ENCODE measurements around the gene GLYATL3.

GLYATL3 gene

DNA sequence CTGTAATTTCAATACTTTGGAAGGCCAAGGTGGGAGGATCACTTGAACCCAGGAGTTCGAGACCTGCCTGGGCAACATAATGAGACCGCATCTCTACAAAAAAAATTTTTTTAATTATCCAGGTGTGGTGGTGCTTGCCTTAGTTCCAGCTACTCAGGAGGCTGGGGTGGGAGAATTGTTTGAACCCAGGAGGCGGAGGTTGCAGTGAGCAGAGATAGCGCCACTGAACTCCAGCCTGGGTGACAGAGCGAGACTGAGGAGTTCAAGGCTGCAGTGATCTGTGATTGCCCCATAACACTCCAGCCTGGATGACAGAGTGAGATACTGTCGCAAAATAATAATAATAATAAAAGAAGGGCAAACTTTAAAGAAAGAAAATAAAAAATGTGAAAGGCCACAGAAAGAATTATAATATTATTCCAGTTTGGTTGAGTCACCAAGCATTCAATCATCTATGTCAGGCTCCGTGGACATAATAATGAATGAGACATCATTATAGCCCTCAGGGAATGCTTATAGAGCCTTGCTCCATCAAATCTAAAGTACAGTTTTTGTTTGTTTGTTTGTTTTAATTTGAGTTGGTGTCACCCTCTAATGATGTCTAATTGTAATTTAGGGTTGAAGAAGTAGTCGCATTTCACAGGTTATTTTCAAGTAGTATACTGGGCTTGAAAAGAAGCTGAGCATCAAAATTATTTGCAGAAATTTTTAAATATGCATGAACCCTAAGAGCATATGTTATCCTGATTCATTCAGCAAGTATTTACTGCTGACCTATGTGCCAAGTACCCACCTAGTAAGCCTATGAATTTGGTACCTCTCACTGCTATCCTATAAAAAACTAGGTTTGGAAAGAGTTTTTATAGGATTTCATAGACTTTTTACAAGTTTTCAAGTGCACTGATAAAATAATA, 15.1 kb downstream of the GLYATL3 start:
- no peak for DNase-seq

DNA sequence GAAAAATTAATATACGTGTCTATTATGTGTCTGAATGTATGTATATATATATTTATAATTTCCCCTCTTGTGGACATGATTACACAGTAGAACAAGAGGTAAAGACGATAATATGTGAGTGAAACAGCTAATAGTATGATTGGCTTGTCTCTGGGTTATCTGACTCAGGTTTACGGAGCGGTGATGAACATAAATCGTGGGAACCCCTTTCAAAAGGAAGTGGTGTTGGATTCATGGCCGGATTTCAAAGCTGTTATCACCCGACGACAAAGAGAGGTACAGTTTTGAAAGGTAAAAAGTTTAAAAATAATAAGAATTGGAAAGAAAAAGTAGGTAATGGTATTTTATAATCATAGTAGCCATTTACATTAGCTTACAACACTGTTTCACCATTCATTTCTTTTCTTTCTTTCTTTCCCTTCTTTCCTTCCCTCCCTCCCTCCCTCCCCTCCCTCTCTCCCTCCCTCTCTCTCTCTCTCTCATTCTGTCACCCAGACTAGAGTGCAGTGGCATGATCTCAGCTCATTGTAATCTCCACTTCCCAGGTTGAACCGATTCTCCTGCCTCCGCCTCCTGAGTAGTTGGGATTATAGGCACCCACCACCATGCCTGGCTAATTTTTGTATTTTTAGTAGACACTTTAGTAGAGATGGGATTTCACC, 15.9 kb downstream of the GLYATL3 start:
- DNase-seq: no peak

DNA sequence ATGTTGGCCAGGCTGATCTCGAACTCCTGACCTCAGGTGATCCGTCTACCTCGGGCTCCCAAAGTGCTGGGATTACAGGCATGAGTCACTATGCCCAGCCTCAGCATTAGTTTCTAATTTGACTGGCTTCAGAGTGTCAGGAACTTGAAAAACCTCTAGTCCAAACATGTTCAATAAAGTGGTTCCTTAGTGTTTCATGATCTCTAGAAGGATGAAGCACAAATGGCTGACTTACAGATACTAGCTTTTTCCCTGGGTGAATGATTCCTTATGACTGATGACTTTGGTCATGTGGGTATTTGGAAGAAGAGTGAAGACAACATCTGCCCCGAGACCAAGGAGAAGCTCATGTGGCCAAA, 16.4 kb downstream of the GLYATL3 start:
- DNase-seq: no peak

DNA sequence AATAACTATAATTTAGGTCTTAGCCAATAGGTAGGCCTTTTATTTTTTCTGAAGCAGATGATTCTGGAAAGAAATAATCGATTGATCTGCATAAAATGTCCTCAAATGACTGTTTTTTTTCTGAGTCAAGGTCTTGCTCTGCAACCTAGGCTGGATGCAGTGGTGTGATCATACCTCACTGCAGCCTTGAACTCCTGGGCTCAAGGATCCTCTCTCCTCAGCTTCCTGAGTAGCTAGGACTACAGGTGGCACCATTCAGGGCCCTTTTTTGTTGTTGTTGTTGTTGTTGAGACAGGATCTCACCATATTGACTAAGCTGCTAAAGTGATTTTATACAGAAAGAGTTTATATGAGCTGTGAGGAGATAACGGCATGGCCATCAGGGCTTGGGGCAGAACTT, 18.2 kb downstream of the GLYATL3 start:
- DNase-seq: no peak

DNA sequence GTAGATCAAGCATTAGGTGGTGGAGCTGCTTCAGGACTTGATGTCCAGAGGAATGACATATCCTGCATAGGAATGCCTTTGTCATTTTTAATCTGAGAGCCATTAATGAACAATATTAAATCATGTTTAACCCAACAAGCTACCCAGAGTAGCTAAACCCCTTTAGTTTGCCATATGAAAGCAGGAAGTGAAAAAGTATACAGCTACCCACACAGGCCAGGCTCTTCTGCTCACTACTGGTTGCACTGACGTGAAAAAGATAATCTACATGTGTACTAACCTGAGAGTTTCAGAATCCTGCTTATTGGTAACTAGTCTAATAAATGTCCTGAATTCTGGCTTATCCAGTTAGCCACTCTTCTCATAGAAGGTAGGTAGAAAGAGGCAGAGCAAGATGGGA, 19.9 kb downstream of the GLYATL3 start:
- no peak for DNase-seq

DNA sequence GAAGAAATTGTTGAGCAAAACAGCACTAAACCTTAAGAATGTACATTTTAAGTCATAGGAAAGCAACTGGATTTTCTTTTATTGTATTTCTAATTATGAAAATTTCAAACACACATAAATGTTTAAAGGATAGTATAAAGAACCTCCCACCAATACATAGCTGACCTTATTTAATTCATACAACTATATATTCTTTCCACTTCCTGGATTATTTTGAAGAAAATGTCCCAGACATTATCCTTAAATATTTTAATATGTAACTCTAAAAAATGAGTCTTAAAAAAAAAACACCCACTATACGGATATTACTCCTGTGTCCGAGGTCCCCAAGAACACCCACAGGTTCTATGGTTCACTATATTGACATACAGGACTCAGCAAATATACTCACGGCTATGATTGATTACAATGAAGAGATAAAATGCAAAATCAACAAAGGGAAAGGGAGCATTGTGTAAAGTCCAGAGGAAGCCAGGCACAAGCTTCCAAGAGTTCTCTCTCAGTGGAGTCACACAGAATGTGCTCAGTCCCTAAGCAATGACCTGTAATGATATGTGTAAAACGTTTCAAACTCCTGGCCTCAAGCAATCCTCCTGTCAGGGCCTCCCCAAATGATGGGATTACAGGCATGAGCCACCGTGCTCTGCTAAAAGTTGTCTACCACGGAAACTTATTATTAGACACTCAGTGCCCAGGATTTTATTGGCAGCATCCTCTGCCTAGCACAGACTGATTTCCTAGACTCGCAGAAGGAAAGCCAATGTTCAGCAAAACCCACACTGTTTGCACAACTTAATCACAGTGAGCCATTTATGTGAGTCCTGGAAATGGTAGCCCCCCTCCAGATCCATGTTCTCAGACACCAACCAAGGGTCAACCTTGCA, 23.2 kb downstream of the GLYATL3 start:
- no peak for DNase-seq

DNA sequence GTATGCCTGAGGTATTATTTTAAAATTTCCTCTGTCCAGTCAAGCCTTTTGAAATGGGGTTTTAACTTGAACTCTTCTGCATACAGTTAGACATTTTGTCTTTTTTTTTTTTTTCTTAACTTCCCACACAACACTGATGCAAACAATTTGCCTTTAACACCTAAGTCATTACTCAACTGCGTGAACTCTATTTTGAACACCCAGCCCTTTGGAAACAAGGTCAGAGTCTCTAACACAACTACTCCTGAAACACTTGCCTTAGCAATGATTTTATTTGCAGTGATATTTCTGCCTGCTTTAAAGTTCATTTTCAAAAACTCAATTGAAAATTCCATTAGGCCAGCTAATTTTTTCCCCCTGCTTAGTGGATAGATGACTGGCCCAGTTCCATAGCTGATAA, 24.2 kb downstream of the GLYATL3 start:
- DNase-seq: no peak

DNA sequence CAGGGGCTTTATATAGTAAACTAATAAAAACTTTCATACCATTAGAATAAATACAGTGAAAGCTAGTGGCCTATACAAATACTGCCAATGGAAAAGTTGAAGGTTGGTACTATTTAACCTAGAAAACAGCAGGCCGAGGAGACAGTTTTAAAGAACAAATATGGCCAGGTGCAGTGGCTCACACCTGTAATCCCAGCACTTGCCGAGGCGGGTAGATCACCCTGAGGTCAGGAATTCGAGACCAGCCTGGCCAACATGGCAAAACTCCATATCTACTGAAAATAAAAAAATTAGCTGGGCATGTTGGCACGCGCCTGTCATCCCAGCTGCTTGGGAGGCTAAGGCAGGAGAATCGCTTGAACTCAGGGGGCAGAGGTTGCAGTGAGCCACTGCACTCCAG, 24.8 kb downstream of the GLYATL3 start:
- DNase-seq: no peak

DNA sequence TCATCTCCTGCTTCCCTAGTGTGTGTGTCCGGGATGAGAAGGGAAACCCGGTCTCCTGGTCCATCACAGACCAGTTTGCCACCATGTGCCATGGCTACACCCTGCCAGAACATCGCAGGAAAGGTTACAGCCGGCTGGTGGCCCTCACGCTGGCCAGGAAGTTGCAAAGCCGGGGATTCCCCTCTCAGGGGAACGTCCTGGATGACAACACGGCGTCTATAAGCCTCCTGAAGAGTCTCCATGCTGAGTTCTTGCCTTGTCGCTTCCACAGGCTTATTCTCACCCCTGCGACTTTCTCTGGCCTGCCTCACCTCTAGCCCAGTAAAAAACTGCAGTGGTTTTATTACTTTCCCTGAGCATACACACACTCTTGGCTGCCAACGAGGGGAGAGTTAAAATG, 26.9 kb downstream of the GLYATL3 start:
- DNase-seq: no peak

DNA sequence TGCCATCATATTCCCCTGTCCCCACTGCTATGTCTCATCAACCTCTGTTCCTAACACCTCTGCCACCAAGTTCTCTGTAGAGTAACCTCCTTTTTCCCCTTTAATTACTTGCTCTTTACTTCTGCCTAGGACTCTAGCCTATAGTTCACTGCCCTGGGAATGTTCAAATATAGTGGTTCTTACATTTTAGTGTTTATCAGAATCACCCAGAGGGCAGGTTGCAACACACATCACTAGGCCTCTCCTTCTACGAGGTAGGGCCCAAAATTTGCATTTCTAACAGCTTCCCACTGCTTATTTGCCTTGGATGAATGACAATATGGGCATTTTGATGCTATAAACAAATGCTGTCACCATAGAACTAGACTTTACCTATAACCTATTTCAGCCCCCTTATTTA, 27.6 kb downstream of the GLYATL3 start:
- no peak for DNase-seq

DNA sequence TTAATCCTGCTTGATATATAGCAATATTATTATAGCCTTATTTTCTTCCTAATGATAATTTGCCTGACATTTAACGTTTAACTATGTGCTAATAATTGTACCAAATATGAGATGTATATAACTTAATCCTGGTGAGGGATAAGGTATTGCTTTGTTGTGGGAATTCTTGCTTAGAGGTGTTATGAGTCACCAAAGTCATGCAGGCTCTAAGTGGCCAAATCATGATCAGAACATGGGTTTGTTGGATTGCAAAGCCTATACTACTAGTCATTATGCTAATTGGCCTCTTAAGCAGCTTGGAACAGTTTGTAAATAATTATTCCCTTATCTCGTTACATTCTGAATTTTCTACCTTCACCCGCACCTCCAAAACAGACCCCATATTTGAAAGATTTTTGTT, 28.8 kb downstream of the GLYATL3 start:
- no peak for DNase-seq

DNA sequence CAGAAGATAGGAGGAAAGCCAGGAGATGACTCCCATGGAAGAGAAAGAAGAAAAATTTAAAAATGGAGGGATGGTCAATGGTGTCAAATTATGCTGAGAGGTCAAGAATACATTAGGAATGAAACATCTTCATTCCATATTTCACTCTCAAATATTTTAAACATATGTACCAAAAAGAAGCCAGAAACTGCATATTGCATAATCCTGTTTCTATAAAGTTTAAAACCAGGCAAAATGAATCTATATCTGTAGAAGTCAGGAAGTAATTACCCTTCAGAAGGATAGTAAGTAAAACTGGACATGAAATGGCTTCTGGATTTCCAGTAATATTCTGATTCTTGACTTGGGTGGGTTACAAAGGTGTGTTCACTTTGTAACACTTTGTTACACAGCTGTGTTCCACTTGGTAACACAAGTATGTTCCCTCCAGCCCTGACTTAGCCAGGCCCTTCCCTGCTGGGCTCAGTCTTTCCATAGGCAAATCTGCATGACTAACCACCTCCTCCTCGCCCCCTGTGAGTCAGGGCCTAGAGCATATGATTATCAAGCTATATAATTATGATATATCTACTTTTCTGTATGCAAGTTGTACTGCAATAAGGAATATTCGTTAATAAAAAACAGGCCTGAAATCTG, 30.5 kb downstream of the GLYATL3 start:
- no peak for DNase-seq

DNA sequence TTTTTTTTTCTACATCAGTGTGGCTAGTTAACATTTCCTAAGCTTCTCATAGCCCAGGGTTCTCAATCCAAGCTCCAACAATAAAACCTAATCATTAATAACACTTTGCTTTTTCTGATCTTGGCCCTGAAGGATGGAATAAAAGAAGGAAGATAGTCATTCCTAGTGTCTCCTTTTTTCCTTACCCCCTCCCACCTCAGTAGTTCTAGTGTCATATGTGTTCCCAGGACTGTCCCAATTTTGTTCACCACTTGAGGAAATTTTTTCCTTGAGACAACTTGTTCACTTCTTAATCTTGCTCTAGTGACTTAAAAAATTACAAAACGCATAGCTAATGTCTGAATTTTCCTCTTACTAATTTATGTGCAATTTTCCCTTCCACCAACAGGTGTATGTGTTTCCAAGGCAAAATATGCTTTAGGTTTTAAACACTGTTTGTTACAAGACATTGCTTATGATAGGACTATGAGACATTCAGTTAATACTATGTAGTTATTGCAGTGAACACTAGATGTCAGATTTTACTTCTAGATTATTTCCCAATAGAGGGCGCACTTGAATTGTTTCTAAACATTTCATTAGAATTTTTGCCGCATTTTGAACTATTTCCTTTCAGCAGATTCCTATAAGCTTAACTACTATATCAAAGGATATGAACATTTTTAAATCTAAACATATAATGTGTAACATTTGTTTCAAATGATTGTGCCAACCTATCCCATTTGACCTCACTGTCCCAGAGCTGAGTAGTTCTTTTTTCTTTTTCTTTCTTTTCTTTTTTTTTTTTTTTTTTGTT, 32.2 kb downstream of the GLYATL3 start:
- peak; percentile 82 to 89 for DNase-seq

DNA sequence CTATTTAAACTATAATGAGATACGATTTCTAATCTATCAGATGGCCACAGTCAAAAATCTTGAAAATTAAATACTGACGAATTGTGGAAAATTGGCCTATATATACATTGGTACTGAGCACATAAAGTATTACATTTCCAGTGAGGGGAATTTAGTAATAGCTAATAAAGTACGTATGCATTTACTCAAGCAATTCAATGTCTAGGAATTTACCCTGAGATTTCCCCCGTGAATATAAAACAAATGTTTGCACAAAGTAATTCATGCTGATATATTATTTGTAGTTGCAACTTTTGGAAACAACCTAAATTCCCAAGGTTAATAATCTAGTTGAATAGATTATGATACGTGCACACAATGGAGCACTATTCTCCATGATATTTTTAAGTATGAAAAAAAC, 36.1 kb downstream of the GLYATL3 start:
- DNase-seq: no peak

DNA sequence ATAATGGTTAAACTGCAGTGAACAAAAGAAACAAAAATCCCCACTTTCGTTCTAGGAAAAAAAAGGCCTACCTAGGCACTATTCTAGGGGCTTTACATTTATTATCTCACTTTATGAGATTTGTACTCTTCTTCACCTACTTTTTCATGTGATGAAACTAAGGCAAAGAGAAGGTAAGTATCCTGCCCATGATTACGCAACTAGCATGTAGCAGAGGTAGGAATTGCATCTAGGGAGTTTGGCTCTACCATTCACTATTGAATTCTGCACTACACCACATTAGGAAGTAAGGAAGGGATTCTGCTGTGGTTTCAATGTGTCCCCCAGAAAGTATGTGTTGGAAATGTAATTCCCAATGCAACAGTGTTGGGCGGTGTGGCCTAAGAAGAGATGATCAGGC, 39.4 kb downstream of the GLYATL3 start:
- no peak for DNase-seq

DNA sequence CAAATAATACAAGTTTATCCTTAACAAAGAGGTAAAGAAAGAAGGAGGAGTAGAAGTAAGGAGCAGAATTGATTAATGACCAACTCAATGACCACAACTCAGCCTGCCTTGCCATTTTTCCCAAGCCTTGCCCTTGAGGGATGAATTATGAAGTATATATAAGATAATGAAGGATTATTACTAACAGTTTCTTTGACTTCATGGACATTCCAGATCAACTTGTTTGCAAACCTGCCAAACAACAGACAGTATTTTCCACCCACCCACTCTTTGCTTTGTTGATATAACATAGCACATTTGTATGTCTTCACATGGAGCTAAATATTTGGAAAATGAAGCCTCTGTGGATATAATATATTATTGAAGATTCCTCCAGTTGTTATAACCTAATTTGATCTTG, 40.9 kb downstream of the GLYATL3 start:
- DNase-seq: no peak

DNA sequence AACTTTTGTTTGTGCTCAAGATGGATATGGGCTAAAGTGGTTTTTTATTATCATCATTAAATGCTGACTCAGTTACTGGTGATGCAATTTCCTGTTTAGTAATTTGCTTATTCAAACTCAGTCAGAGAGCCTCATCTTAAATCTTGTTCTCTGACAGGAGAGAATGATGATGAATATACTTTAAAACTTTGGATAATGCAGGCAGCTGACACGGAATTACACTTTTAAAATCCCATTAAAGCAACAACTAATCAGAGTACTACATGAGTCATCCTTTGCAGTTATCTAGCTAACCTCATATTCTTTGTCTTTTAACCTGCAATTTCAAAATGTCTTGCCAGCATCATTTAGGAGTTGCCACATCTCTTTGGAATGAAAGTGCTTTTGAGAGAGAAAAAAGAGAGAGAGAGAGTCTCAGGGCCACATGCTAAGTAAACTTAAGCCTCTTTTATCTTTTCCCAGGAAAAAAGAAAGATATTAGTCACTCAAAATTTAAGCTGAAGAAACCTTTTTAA, 41.5 kb downstream of the GLYATL3 start:
- no peak for DNase-seq

DNA sequence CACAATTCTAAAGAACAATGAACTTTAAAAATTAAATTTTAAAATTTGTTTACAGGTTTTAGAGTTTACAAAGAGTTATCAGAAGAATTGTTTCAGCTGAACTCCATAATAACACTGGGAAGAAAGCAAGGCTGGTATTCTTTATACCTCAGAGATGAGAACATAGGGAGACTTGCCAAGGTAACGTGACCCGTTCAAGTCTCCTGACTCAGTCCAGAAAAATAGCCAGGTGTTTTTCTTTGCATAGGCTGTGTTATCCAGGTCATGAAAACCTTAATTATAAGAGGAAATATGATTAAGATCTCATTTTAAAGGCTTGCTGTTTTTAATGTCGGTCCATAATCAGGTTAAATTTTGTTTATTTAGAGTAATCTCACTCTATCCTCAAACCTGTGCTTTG, 42.2 kb downstream of the GLYATL3 start:
- no peak for DNase-seq

DNA sequence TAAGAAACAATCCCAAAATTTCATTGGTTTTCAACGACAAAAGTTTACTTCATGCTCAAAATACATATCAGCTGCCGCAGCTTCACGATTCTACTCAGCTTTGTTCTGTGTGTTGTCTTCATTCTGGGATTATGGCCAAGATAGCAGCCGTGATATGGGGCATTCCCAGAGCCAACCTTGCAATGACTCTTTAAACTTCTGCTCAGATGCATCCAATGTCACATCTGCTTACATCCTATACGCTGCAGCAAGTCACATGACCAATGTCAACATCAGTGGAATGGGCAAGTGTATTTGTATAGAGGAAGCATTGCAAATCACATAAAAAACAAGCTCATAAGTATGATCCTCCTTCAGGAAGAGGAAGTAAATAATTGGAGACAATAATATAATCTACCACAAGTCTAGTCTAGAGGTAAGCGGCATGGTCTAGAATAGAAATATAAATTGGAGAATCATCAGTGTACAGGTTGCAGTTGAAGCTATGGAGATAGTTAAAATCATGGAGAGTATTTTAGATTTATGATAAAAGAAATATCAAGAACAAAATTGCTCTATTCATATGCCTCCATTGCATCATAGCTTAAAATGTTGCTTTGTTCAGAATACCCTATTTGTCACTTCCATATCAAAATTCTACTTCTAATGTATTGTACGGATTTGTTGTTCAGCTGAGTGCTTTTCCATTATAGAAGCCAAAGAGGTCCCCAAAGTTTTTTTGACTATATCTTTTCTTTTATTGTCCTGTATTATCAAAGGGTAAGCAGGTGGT, 43.5 kb downstream of the GLYATL3 start:
- peak in 1 of 2 experiments; percentile 14 for DNase-seq

DNA sequence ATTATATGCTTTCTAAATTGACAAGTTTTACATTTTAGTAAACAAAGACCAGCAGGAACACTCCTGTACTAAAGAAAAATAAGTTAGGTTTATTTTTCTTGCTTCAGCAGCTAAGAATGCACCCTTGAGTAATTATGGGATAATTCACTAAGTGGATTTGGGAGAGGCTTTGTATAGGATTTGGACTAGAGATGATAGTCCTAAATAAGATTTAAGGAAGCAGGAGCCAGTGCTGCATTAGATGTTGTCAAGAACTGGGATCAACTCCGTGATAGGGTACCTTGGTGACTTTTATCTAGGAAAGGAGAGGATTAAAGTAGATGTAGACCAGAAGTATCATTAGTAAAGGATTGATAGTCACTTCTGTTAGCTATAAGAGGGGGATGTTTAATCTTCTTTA, 46.6 kb downstream of the GLYATL3 start:
- DNase-seq: no peak

All from Kasumi-1 (cell line).